Thoracic aorta (tissue), 2 donors: ENCODE results near the gene GPR158. TPM values are rescaled to one million over a fixed set of nuclear protein-coding genes. Genes with fewer than 3 reads are reported as not detected.
"Not testable (repeated sequence)": the region's sequence is repeated elsewhere in the genome, so short reads cannot be mapped to it uniquely, and the experiment has no call there.

Source experiments
- ATAC-seq: fragments of 150-250 bp; one replicate; pipeline ENCODE4 v1.8.0; 2017; ENCODE audit warnings: low read depth; ENCODE audit not compliant: insufficient number of reproducible peaks, low FRiP score
- DNase-seq: peaks from one replicate; pipeline ENCODE4 v3.0.0-alpha.2; 2020; ENCODE audit warnings: low spot score
- H3K27ac ChIP-seq, 2 donors: fragments of 200-600 bp; sonication (generic); 1 replicate in 1 of 2; 2 replicates in 1 of 2; pipeline ENCODE4 v1.5.1; 2016; ENCODE audit warnings: mild to moderate bottlenecking in 2 of 2, moderate library complexity in 2 of 2
- H3K27me3 ChIP-seq: fragments of 200-600 bp; sonication (generic); replicated peaks from 2 replicates; pipeline ENCODE4 v1.6.0; 2016; ENCODE audit warnings: mild to moderate bottlenecking; ENCODE audit not compliant: insufficient read depth
- H3K36me3 ChIP-seq: fragments of 200-600 bp; sonication (generic); one replicate; pipeline ENCODE4 v1.5.1; 2016
- H3K4me1 ChIP-seq, 2 donors: fragments of 200-600 bp; sonication (generic); 1 replicate in 1 of 2; 2 replicates in 1 of 2; pipeline versions ENCODE4 v1.5.1 to v1.6.0; 2016; ENCODE audit warnings: low read depth in 2 of 2, mild to moderate bottlenecking in 1 of 2; ENCODE audit not compliant: control insufficient read depth in 1 of 2
- H3K4me3 ChIP-seq: fragments of 200-600 bp; sonication (generic); 2 replicates; pipeline ENCODE4 v1.5.1; 2016; ENCODE audit warnings: mild to moderate bottlenecking
- H3K9me3 ChIP-seq: fragments of 200-600 bp; sonication (generic); 2 replicates; pipeline ENCODE4 v1.5.1; 2016
- total RNA-seq, 2 donors: library from RNA; depleted of rRNA; stranded (reverse); fragments of >200 nt; gene quantifications; one replicate each; pipeline versions ENCODE4 v1.1.0 to v1.2.3, GENCODE V29; 2016
- TF ChIP-seq, protein P1 (sequence below): fragments of 200-600 bp; sonication (generic); IDR thresholded peaks from one replicate; pipeline ENCODE4 v1.5.1; 2019; ENCODE audit warnings: antibody characterized with exemption

The GPR158 gene
- total RNA-seq, 2 donors from 2014 or later = not detected

DNA sequence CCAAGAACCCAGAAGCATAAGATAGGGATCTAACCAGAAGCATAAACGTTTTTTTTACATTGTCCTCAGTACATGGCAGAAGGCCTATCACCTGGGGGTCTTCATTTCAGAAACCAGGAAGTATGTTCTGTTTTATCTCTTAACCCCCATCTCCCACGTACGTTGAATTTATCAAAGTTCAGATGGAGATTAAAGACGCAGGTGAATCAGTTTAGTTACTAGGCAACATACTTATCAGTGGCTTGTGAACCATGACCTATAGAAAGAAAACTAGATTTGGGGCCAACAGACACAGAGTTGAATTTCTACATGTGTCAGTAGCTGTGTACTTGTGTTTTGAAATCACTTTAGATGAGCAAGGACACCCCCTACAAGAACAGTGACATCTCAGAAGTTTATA, 122.7 kb downstream of the GPR158 start:
- Histone ChIP-seq H3K9me3 (no peaks in the 10 kb centered on the region), H3K4me1 (no peaks in the 10 kb centered on the region), H3K27ac (no peak overlapping the region), H3K27me3 (no peaks in the 10 kb centered on the region), H3K4me3 (no peak overlapping the region), H3K36me3 (no peaks in the 10 kb centered on the region)
- TF ChIP-seq, protein P1, sequence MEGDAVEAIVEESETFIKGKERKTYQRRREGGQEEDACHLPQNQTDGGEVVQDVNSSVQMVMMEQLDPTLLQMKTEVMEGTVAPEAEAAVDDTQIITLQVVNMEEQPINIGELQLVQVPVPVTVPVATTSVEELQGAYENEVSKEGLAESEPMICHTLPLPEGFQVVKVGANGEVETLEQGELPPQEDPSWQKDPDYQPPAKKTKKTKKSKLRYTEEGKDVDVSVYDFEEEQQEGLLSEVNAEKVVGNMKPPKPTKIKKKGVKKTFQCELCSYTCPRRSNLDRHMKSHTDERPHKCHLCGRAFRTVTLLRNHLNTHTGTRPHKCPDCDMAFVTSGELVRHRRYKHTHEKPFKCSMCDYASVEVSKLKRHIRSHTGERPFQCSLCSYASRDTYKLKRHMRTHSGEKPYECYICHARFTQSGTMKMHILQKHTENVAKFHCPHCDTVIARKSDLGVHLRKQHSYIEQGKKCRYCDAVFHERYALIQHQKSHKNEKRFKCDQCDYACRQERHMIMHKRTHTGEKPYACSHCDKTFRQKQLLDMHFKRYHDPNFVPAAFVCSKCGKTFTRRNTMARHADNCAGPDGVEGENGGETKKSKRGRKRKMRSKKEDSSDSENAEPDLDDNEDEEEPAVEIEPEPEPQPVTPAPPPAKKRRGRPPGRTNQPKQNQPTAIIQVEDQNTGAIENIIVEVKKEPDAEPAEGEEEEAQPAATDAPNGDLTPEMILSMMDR = no peak
- DNase-seq = no peak
- no peak for ATAC-seq

DNA sequence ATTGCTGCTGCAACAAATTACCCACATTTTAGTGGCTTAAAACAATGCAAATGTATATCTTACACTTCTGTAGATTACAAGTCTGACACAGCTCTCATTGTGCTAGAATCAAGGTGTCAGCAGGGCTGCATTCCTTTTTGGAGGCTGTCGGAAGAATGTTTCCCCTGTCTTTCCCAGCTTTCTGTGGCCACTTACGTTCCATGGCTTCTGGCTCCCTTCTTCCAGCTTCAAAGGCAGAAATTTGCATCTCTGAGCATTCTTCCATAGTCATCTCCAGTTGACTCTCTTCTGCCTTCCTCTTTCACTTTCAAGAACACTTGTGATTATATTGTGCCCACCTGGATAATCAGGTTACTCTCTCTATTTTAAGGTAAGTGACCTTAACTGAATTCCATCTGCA, 125.3 kb downstream of the GPR158 start:
- H3K27me3 ChIP-seq = no peaks in the 10 kb centered on the region
- ATAC-seq (no peak), DNase-seq (no peak)
- TF ChIP-seq, protein P1 = no peak
- H3K27ac ChIP-seq = no peak overlapping the region
- no peaks in the 10 kb centered on the region for H3K9me3 ChIP-seq
- H3K4me3 ChIP-seq = no peak overlapping the region
- no peaks in the 10 kb centered on the region for H3K4me1 ChIP-seq
- no peaks in the 10 kb centered on the region for H3K36me3 ChIP-seq

DNA sequence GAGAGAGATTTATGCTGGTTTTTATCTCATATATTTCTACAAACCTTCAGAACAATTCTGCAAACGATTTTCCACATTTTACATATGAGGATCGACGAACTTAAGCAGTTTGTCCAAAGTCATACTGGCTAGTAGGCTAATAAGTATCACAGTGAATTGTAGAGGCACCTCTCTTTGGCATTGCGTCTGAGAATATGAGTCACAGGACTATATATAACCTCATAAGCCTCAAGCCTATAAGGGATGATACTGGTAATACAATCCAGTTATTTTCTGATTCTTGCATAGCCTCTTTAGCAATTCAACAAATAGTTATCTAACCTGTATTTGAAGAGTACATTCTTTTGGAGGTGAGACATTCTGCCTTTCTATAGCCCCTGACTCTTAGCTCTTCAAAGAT, 129.8 kb downstream of the GPR158 start:
- no peak for DNase-seq
- H3K9me3 ChIP-seq = no peaks in the 10 kb centered on the region

DNA sequence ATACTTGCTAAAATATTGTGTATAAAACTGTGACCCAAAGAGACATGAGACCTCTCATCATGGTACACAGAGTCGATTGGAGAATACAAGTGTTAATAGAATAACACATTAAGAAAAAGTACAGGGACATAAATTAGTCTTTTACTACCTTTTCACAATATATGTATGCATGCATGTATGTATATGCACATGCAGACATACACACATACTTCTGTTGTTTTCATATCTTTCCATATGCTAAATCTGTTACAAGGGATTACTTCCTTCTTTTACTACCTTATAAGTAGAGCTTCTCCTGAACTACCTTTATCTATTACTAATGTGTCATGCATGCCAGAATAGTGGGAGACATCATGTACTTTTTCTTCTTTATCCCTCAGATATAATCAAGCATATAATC, 131.6 kb downstream of the GPR158 start:
- Histone ChIP-seq H3K27me3 (no peaks in the 10 kb centered on the region), H3K9me3 (no peaks in the 10 kb centered on the region), H3K27ac (no peak overlapping the region), H3K36me3 (no peaks in the 10 kb centered on the region), H3K4me1 (no peaks in the 10 kb centered on the region), H3K4me3 (no peak overlapping the region)
- no peak for DNase-seq
- TF ChIP-seq, protein P1 = no peak
- no peak for ATAC-seq

More for the DNA sequence above, 129.8 kb downstream of the GPR158 start:
- no peak overlapping the region for H3K4me3 ChIP-seq
- TF ChIP-seq, protein P1 = no peak
- H3K36me3 ChIP-seq = no peaks in the 10 kb centered on the region
- no peaks in the 10 kb centered on the region for H3K27me3 ChIP-seq
- ATAC-seq = no peak
- no peaks in the 10 kb centered on the region for H3K4me1 ChIP-seq
- no peak overlapping the region for H3K27ac ChIP-seq

DNA sequence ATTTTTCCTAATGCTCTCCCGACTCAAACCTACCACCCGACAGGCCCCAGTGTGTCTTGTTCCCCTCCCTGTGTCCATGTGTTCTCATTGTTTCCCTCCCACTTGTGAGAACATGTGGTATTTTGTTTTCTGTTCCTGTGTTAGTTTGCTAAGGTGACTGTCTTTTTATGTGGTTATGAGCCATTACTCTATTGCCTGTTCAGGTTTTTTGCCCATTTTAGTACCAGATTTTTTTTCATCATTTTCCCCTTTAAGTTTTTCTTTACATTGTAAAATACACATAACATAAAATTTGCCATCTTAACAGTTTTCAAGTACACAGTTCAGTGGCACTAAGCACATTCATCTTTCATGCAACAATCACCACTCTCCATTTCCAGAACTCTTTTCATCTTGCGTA, 133.5 kb downstream of the GPR158 start:
- no peak overlapping the region for H3K4me3 ChIP-seq
- no peaks in the 10 kb centered on the region for H3K27me3 ChIP-seq
- no peaks in the 10 kb centered on the region for H3K4me1 ChIP-seq
- ATAC-seq (no peak), DNase-seq (no peak)
- no peak overlapping the region for H3K27ac ChIP-seq
- TF ChIP-seq, protein P1 = no peak
- H3K9me3 ChIP-seq = no peaks in the 10 kb centered on the region
- H3K36me3 ChIP-seq = no peaks in the 10 kb centered on the region

DNA sequence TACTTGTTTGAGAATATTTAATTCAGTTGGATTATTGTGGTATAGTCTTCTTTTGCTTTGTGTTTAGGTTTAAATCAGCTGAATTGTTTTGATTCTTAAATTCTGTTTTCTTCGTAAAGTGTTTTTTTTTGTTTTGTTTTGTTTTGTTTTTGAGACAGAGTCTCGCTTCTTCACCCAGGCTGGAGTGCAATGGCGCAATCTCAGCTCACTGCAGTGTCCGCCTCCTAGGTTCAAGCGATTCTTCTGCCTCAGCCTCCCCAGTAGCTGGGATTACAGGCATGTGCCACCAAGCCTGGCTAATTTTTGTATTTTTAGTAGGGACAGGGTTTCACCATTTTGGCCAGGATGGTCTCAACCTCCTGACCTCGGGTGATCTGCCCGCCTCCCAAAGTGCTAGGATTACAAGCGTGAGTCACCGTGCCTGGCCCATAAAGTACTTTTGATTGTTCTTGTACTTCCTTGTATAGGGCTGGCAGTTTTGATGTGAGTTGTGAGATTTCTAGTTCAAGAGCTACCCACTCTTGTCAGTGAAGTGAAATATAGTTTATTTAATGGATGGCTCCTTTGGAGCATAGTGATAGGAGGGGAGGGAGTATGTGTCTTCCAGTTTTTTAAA, 142.9 kb downstream of the GPR158 start:
- not testable (repeated sequence) for H3K4me3 ChIP-seq, H3K27me3 ChIP-seq, H3K36me3 ChIP-seq, H3K27ac ChIP-seq, H3K4me1 ChIP-seq, ATAC-seq, DNase-seq, H3K9me3 ChIP-seq
